H9 (cell line): ENCODE data around the gene DOCK1. TPM values are rescaled to one million over a fixed set of nuclear protein-coding genes. Genes with fewer than 3 reads are reported as not detected.

Experiments used
- DNase-seq: peaks from one replicate; pipeline ENCODE4 v3.0.0-alpha.2; 2017
- H2AFZ ChIP-seq: one replicate; pipeline ENCODE4 v1.6.1; 2013; ENCODE audit warnings: mild to moderate bottlenecking, low read length, control low read depth, moderate library complexity
- H2AK5ac ChIP-seq: 2 replicates; pipeline ENCODE4 v1.6.1; 2013; ENCODE audit warnings: low read length, control low read depth, mixed read lengths; ENCODE audit not compliant: insufficient read length
- H2BK120ac ChIP-seq: one replicate; pipeline ENCODE4 v1.6.1; 2013; ENCODE audit warnings: low read depth, mild to moderate bottlenecking, low read length, control low read depth, inconsistent platforms; ENCODE audit not compliant: poor library complexity, severe bottlenecking
- H2BK12ac ChIP-seq: 2 replicates; pipeline ENCODE4 v1.6.1; 2013; ENCODE audit warnings: low read length, control low read depth, mixed read lengths, low read depth; ENCODE audit not compliant: insufficient read length
- H2BK15ac ChIP-seq: 2 replicates; pipeline ENCODE4 v1.6.1; 2013; ENCODE audit warnings: low read depth, low read length, control low read depth
- H2BK20ac ChIP-seq: one replicate; pipeline ENCODE4 v1.6.1; 2013; ENCODE audit warnings: low read depth, mild to moderate bottlenecking, low read length, control low read depth, inconsistent platforms; ENCODE audit not compliant: poor library complexity, severe bottlenecking
- H2BK5ac ChIP-seq: 2 replicates; pipeline ENCODE4 v1.6.1; 2013; ENCODE audit warnings: low read length, control low read depth, mixed read lengths; ENCODE audit not compliant: insufficient read length
- H3K14ac ChIP-seq: 2 replicates; pipeline ENCODE4 v1.6.1; 2013; ENCODE audit warnings: low read length, control low read depth; ENCODE audit not compliant: insufficient read depth
- H3K18ac ChIP-seq: 2 replicates; pipeline ENCODE4 v1.6.1; 2013; ENCODE audit warnings: low read depth, mild to moderate bottlenecking, mixed read lengths, low read length, control low read depth; ENCODE audit not compliant: insufficient read length
- H3K23ac ChIP-seq: 2 replicates; pipeline ENCODE4 v1.6.1; 2013; ENCODE audit warnings: low read length, control low read depth, mixed read lengths, low read depth; ENCODE audit not compliant: insufficient read length
- H3K23me2 ChIP-seq: 2 replicates; pipeline ENCODE4 v1.6.1; 2013; ENCODE audit warnings: low read depth, mild to moderate bottlenecking, mixed read lengths, low read length, control low read depth; ENCODE audit not compliant: insufficient read length, poor library complexity, severe bottlenecking
- H3K27ac ChIP-seq: 2 replicates; pipeline ENCODE4 v1.5.1; 2013; ENCODE audit warnings: low read length, control low read depth, mixed read lengths, low read depth; ENCODE audit not compliant: insufficient read length
- H3K27me3 ChIP-seq: 2 replicates; pipeline ENCODE4 v1.6.1; 2013; ENCODE audit warnings: low read length, control low read depth, inconsistent platforms; ENCODE audit not compliant: insufficient read depth
- H3K4ac ChIP-seq: 2 replicates; pipeline ENCODE4 v1.6.1; 2013; ENCODE audit warnings: low read depth, mild to moderate bottlenecking, control low read depth, inconsistent platforms, low read length, moderate library complexity
- H3K4me1 ChIP-seq: 2 replicates; pipeline ENCODE4 v1.6.1; 2013; ENCODE audit warnings: low read length, control low read depth, inconsistent platforms; ENCODE audit not compliant: insufficient read depth
- H3K4me2 ChIP-seq: 2 replicates; pipeline ENCODE4 v1.6.1; 2013; ENCODE audit warnings: low read length, control low read depth, mixed read lengths; ENCODE audit not compliant: insufficient read length, insufficient read depth
- H3K56ac ChIP-seq: 2 replicates; pipeline ENCODE4 v1.6.1; 2013; ENCODE audit warnings: low read depth, mild to moderate bottlenecking, mixed read lengths, low read length, control low read depth; ENCODE audit not compliant: insufficient read length
- H3K79me1 ChIP-seq: 2 replicates; pipeline ENCODE4 v1.6.1; 2013; ENCODE audit warnings: low read depth, mild to moderate bottlenecking, moderate library complexity, low read length, control low read depth, inconsistent platforms; ENCODE audit not compliant: insufficient read depth, poor library complexity, severe bottlenecking
- H3K79me2 ChIP-seq: 2 replicates; pipeline ENCODE4 v1.6.1; 2013; ENCODE audit warnings: low read length, control low read depth, inconsistent platforms; ENCODE audit not compliant: insufficient read depth
- H3K9ac ChIP-seq: 2 replicates; pipeline ENCODE4 v1.6.1; 2013; ENCODE audit warnings: low read length, control low read depth, mixed read lengths; ENCODE audit not compliant: insufficient read length; ENCODE audit errors: extremely low read depth
- H3K9me3 ChIP-seq: one replicate; pipeline ENCODE4 v1.6.1; 2013; ENCODE audit warnings: low read depth, low read length, inconsistent platforms; ENCODE audit not compliant: control insufficient read depth
- H3T11ph ChIP-seq: one replicate; pipeline ENCODE4 v1.6.1; 2013; ENCODE audit warnings: mild to moderate bottlenecking, low read length, control low read depth, inconsistent platforms
- H4K20me1 ChIP-seq: one replicate; pipeline ENCODE4 v1.6.1; 2013; ENCODE audit not compliant: control insufficient read depth, insufficient read length, insufficient read depth
- H4K5ac ChIP-seq: 2 replicates; pipeline ENCODE4 v1.6.1; 2013; ENCODE audit warnings: low read depth, mild to moderate bottlenecking, mixed read lengths, low read length, control low read depth; ENCODE audit not compliant: insufficient read length
- H4K8ac ChIP-seq: replicated peaks from 2 replicates; pipeline ENCODE4 v1.6.1; 2013; ENCODE audit warnings: low read length, control low read depth, mixed read lengths, low read depth; ENCODE audit not compliant: insufficient read length
- H4K91ac ChIP-seq: 2 replicates; pipeline ENCODE4 v1.6.1; 2013; ENCODE audit warnings: low read depth, mild to moderate bottlenecking, moderate library complexity, mixed read lengths, low read length, control low read depth; ENCODE audit not compliant: insufficient read length
- H3K27ac Mint-ChIP-seq, 3 experiments: 2 replicates in 2 of 3; 3 replicates in 1 of 3; pipeline ENCODE4 v1.8.0; 2020 to 2021; ENCODE audit warnings: mixed read lengths in 3 of 3, mild to moderate bottlenecking in 1 of 3, moderate library complexity in 1 of 3
- H3K27me3 Mint-ChIP-seq: 2 replicates; pipeline ENCODE4 v1.8.0; 2021; ENCODE audit warnings: low read depth, mild to moderate bottlenecking, moderate library complexity, mixed read lengths
- H3K36me3 Mint-ChIP-seq, 3 experiments: 2 replicates in 2 of 3; 3 replicates in 1 of 3; pipeline ENCODE4 v1.8.0; 2020 to 2021; ENCODE audit warnings: low read depth in 3 of 3, mixed read lengths in 3 of 3; ENCODE audit not compliant: insufficient read depth in 1 of 3
- H3K4me1 Mint-ChIP-seq, 2 experiments: 2 replicates each; pipeline ENCODE4 v1.8.0; 2020; ENCODE audit warnings: mixed read lengths in 2 of 2
- H3K4me3 Mint-ChIP-seq, 2 experiments: 2 replicates in 1 of 2; 3 replicates in 1 of 2; pipeline ENCODE4 v1.8.0; 2020 to 2021; ENCODE audit warnings: mild to moderate bottlenecking in 2 of 2, mixed read lengths in 2 of 2, moderate library complexity in 1 of 2
- H3K9me3 Mint-ChIP-seq, 2 experiments: 2 replicates in 1 of 2; 3 replicates in 1 of 2; pipeline ENCODE4 v1.8.0; 2020; ENCODE audit warnings: mild to moderate bottlenecking in 2 of 2, mixed read lengths in 2 of 2, moderate library complexity in 1 of 2
- CTCF ChIP-seq: fragments of 200-600 bp; sonication (generic); conservative IDR thresholded peaks from 3 replicates; pipeline ENCODE4 v1.8.0; 2021; ENCODE audit warnings: antibody characterized with exemption, mild to moderate bottlenecking
- WGBS: extraction: QIAGEN DNeasy Blood & Tissue Kit; methylation state at CpG from one replicate; pipeline ENCODE4 v1.1.7; 2013; ENCODE audit warnings: missing lambda C conversion rate, low lambda C conversion rate, mixed read lengths; ENCODE audit not compliant: insufficient read length; ENCODE audit errors: extremely low coverage; 5-methylcytosine and 5-hydroxymethylcytosine counted together
- total RNA-seq: library from RNA; stranded (reverse); gene quantifications from 2 replicates; pipeline ENCODE4 v1.2.1, GENCODE V29; 2021

DOCK1 gene
- total RNA-seq, 1 experiment from 2014 or later: 57.0 TPM

- DNase-seq: no peak
- H3K23ac ChIP-seq: no peak overlapping the region
- H3K79me1 ChIP-seq: no peaks in the 10 kb centered on the region
- H2BK120ac ChIP-seq: no peak overlapping the region
- Mint-ChIP-seq H3K9me3 (no peaks in the 10 kb centered on the region), H3K27me3 (no peaks in the 10 kb centered on the region), H3K36me3 (peaks cover 30 to 79% (median 72%) of the 10 kb centered on the region in 3 experiments; a peak in 6 of 7 replicates), H3K4me1 (no peaks in the 10 kb centered on the region), H3K27ac (no peak overlapping the region; a peak in 1 of 7 replicates), H3K4me3 (no peak overlapping the region)
- H3K23me2 ChIP-seq: no peaks in the 10 kb centered on the region
- H3K4me1 ChIP-seq: no peaks in the 10 kb centered on the region
- no peak overlapping the region for H4K5ac ChIP-seq
- no peak overlapping the region for H3K9ac ChIP-seq
- H4K20me1 ChIP-seq: no peaks in the 10 kb centered on the region
- no peak overlapping the region for H3T11ph ChIP-seq
- H4K8ac ChIP-seq: no peak overlapping the region
- H2AFZ ChIP-seq: no peak overlapping the region
- no peaks in the 10 kb centered on the region for H3K79me2 ChIP-seq
- no peak overlapping the region for H2BK5ac ChIP-seq
- H3K56ac ChIP-seq: no peak overlapping the region
- TF ChIP-seq CTCF: no peak
- no peak overlapping the region for H3K27ac ChIP-seq
- WGBS: no CpG with 5 or more reads among the region's 8 CpGs
- no peak overlapping the region for H2BK20ac ChIP-seq
- H3K4ac ChIP-seq: no peak overlapping the region
- no peak overlapping the region; the same call in 1 of the 2 replicates for H3K14ac ChIP-seq
- no peak overlapping the region for H2AK5ac ChIP-seq
- no peak overlapping the region for H3K4me2 ChIP-seq
- H2BK12ac ChIP-seq: no peak overlapping the region
- no peak overlapping the region for H3K18ac ChIP-seq
- H3K27me3 ChIP-seq: no peaks in the 10 kb centered on the region
- H2BK15ac ChIP-seq: no peak overlapping the region
- H4K91ac ChIP-seq: no peak overlapping the region
- H3K9me3 ChIP-seq: no peaks in the 10 kb centered on the region
These were observed 123.3 kb downstream of the DOCK1 start for GRCh38 chr10:127028556-127028955.
